GM12878 (cell line): Measurements from ENCODE around the gene RRAGA. TPM values are rescaled to one million over a fixed set of nuclear protein-coding genes. Genes with fewer than 3 reads are reported as not detected.

Experiments
- ASH2L ChIP-seq: fragments of 300-600, 200-600 bp; sonication (generic); IDR thresholded peaks from 2 replicates; pipeline ENCODE4 v1.6.1; 2017; ENCODE audit warnings: low read depth, mild to moderate bottlenecking, borderline replicate concordance
- BRCA1 ChIP-seq: IDR thresholded peaks from 2 replicates; pipeline ENCODE4 v1.6.1; 2011; ENCODE audit warnings: low read depth, low read length, improper control_type of control experiment
- HCFC1 ChIP-seq: fragments of 150-350 bp; IDR thresholded peaks from 2 replicates; pipeline ENCODE4 v1.6.1; 2014; ENCODE audit warnings: low read length
- KDM1A ChIP-seq: fragments of 200-600 bp; sonication (generic); IDR thresholded peaks from 2 replicates; pipeline ENCODE4 v1.6.1; 2016; ENCODE audit warnings: borderline replicate concordance
- MTA2 ChIP-seq: fragments of 450-650 bp; IDR thresholded peaks from 2 replicates; pipeline ENCODE4 v1.6.1; 2016; ENCODE audit warnings: low read depth, mild to moderate bottlenecking, moderate library complexity
- MYC ChIP-seq: IDR thresholded peaks from 2 replicates; pipeline ENCODE4 v1.6.1; 2011; ENCODE audit warnings: mild to moderate bottlenecking, low read length, moderate library complexity, inconsistent platforms; ENCODE audit not compliant: insufficient read depth, insufficient replicate concordance, insufficient read length, severe bottlenecking
- RAD21 ChIP-seq: IDR thresholded peaks from 2 replicates; pipeline ENCODE4 v1.6.1; 2011; ENCODE audit warnings: mild to moderate bottlenecking, low read depth, low read length, moderate library complexity; ENCODE audit not compliant: insufficient read depth
- RELA ChIP-seq: fragments of 450-650 bp; IDR thresholded peaks from 2 replicates; pipeline ENCODE4 v1.8.0; 2014; ENCODE audit warnings: borderline replicate concordance; ENCODE audit not compliant: partially characterized antibody
- SMC3 ChIP-seq: IDR thresholded peaks from 2 replicates; pipeline ENCODE4 v1.6.1; 2011; ENCODE audit warnings: low read length, improper control_type of control experiment, borderline replicate concordance
- STAT3 ChIP-seq: IDR thresholded peaks from 2 replicates; pipeline ENCODE4 v1.6.1; 2011; ENCODE audit warnings: low read depth, low read length, improper control_type of control experiment
- ZNF24 ChIP-seq: fragments of 450-650 bp; IDR thresholded peaks from 2 replicates; pipeline ENCODE4 v1.6.1; 2017; ENCODE audit warnings: antibody characterized with exemption, mild to moderate bottlenecking
- polyA plus RNA-seq, 11 experiments: library from polyadenylated mRNA; depleted of rRNA in 4 of 11; unstranded in 6 of 11; stranded (reverse) in 5 of 11; fragments of >200 nt; fragmentation: Nextera tagmentation in 4 of 11; fragmentation: Illumina TruSeq in 1 of 11; extraction: Ambion mirVana in 4 of 11; extraction: Trizol in 1 of 11; gene quantifications; 1 replicate in 1 of 11; 2 replicates in 10 of 11; pipeline versions ENCODE4 v1.2.1 to v1.2.3, GENCODE V29; 2011 to 2016; ENCODE audit warnings: inconsistent platforms in 2 of 11, missing spikeins in 2 of 11, low read depth in 1 of 11
- total RNA-seq, 4 experiments: library from RNA; depleted of rRNA in 3 of 4; stranded (reverse); fragments of >200 nt in 3 of 4; fragmentation: Illumina TruSeq in 1 of 4; extraction: Trizol in 1 of 4; gene quantifications; 2 replicates each; pipeline versions ENCODE4 v1.2.1 to v1.2.3, GENCODE V29; 2013 to 2021
- TF ChIP-seq, protein P1 (sequence below): fragments of 450-650 bp; conservative IDR thresholded peaks from 2 replicates; pipeline ENCODE4 v1.6.1; 2017; ENCODE audit warnings: mild to moderate bottlenecking, moderate library complexity
- TF ChIP-seq, protein P2 (sequence below): IDR thresholded peaks from 2 replicates; pipeline ENCODE4 v1.6.1; 2012; ENCODE audit warnings: low read depth, low read length, improper control_type of control experiment
- TF ChIP-seq, protein P3 (sequence below): fragments of 450-650 bp; IDR thresholded peaks from 2 replicates; pipeline ENCODE4 v1.6.1; 2016; ENCODE audit warnings: mild to moderate bottlenecking
- TF ChIP-seq, protein P4 (sequence below): IDR thresholded peaks from 2 replicates; pipeline ENCODE4 v1.6.1; 2011; ENCODE audit warnings: low read depth, mild to moderate bottlenecking, low read length, moderate library complexity, borderline replicate concordance; ENCODE audit errors: extremely low read depth
- TF ChIP-seq, protein P5 (sequence below): fragments of 450-650 bp; IDR thresholded peaks from 2 replicates; pipeline ENCODE4 v1.6.1; 2017; ENCODE audit warnings: antibody characterized with exemption, mild to moderate bottlenecking, moderate library complexity
- TF ChIP-seq, protein P6 (sequence below): fragments of 450-650 bp; IDR thresholded peaks from 2 replicates; pipeline ENCODE4 v1.6.1; 2017; ENCODE audit warnings: mild to moderate bottlenecking, moderate library complexity

RRAGA gene
- total and polyA plus RNA-seq, 10 of the 15 experiments (the other 5 are each of a cell fraction or from before 2014, with no cell fraction given): 10.1 to 74.6 (median 37.9) TPM

DNA sequence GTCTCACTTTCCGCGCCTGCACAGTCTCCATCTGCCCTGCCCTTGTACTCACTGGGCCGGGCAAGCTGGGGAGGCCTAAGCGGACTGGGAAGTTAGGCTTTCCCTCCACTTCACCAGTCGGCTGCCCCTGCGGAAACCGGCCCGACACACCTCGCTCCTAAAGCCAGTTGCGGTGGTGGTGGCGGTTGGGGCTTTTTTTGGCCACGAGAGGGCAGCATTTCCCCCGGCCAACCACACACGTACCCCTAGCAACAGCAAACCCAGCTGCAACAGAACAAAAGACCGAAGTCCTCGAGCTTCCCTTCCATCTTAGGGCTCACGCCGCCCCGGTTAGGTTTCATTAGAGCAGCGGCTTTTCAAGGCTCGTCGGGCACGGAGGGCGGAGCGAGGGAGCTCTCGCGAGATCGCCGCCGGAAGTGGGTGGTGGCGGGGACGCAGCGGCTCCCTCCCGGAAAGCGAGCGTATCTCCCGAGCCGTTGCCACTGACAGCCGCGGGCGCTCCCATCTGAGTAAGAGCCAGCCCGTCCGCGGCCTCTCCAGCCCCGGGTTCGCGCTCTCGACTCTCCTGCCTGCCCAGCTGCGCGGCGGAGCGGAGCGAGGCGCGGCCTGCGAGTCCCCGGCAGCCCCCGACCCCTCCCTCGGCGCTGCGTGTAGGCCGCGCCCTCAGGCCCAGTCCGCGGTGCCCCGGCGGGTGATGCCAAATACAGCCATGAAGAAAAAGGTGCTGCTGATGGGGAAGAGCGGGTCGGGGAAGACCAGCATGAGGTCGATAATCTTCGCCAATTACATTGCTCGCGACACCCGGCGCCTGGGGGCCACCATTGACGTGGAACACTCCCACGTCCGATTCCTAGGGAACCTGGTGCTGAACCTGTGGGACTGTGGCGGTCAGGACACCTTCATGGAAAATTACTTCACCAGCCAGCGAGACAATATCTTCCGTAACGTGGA, at the start of gene RRAGA (continued):
- TF ChIP-seq, protein P1, sequence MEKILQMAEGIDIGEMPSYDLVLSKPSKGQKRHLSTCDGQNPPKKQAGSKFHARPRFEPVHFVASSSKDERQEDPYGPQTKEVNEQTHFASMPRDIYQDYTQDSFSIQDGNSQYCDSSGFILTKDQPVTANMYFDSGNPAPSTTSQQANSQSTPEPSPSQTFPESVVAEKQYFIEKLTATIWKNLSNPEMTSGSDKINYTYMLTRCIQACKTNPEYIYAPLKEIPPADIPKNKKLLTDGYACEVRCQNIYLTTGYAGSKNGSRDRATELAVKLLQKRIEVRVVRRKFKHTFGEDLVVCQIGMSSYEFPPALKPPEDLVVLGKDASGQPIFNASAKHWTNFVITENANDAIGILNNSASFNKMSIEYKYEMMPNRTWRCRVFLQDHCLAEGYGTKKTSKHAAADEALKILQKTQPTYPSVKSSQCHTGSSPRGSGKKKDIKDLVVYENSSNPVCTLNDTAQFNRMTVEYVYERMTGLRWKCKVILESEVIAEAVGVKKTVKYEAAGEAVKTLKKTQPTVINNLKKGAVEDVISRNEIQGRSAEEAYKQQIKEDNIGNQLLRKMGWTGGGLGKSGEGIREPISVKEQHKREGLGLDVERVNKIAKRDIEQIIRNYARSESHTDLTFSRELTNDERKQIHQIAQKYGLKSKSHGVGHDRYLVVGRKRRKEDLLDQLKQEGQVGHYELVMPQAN: peak; percentile 94
- TF ChIP-seq, protein P2, sequence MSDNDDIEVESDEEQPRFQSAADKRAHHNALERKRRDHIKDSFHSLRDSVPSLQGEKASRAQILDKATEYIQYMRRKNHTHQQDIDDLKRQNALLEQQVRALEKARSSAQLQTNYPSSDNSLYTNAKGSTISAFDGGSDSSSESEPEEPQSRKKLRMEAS: peak; percentile 60; the same call in 1 of the 2 replicates
- TF ChIP-seq, protein P3, sequence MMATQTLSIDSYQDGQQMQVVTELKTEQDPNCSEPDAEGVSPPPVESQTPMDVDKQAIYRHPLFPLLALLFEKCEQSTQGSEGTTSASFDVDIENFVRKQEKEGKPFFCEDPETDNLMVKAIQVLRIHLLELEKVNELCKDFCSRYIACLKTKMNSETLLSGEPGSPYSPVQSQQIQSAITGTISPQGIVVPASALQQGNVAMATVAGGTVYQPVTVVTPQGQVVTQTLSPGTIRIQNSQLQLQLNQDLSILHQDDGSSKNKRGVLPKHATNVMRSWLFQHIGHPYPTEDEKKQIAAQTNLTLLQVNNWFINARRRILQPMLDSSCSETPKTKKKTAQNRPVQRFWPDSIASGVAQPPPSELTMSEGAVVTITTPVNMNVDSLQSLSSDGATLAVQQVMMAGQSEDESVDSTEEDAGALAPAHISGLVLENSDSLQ: peak; percentile 64
- TF ChIP-seq MYC: no peak
- peak; percentile 74 for TF ChIP-seq SMC3
- TF ChIP-seq, protein P4, sequence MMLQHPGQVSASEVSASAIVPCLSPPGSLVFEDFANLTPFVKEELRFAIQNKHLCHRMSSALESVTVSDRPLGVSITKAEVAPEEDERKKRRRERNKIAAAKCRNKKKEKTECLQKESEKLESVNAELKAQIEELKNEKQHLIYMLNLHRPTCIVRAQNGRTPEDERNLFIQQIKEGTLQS: no peak
- no peak for TF ChIP-seq ASH2L
- peak; percentile 88 for TF ChIP-seq BRCA1
- TF ChIP-seq, protein P5, sequence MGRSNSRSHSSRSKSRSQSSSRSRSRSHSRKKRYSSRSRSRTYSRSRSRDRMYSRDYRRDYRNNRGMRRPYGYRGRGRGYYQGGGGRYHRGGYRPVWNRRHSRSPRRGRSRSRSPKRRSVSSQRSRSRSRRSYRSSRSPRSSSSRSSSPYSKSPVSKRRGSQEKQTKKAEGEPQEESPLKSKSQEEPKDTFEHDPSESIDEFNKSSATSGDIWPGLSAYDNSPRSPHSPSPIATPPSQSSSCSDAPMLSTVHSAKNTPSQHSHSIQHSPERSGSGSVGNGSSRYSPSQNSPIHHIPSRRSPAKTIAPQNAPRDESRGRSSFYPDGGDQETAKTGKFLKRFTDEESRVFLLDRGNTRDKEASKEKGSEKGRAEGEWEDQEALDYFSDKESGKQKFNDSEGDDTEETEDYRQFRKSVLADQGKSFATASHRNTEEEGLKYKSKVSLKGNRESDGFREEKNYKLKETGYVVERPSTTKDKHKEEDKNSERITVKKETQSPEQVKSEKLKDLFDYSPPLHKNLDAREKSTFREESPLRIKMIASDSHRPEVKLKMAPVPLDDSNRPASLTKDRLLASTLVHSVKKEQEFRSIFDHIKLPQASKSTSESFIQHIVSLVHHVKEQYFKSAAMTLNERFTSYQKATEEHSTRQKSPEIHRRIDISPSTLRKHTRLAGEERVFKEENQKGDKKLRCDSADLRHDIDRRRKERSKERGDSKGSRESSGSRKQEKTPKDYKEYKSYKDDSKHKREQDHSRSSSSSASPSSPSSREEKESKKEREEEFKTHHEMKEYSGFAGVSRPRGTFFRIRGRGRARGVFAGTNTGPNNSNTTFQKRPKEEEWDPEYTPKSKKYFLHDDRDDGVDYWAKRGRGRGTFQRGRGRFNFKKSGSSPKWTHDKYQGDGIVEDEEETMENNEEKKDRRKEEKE: no peak
- TF ChIP-seq, protein P6, sequence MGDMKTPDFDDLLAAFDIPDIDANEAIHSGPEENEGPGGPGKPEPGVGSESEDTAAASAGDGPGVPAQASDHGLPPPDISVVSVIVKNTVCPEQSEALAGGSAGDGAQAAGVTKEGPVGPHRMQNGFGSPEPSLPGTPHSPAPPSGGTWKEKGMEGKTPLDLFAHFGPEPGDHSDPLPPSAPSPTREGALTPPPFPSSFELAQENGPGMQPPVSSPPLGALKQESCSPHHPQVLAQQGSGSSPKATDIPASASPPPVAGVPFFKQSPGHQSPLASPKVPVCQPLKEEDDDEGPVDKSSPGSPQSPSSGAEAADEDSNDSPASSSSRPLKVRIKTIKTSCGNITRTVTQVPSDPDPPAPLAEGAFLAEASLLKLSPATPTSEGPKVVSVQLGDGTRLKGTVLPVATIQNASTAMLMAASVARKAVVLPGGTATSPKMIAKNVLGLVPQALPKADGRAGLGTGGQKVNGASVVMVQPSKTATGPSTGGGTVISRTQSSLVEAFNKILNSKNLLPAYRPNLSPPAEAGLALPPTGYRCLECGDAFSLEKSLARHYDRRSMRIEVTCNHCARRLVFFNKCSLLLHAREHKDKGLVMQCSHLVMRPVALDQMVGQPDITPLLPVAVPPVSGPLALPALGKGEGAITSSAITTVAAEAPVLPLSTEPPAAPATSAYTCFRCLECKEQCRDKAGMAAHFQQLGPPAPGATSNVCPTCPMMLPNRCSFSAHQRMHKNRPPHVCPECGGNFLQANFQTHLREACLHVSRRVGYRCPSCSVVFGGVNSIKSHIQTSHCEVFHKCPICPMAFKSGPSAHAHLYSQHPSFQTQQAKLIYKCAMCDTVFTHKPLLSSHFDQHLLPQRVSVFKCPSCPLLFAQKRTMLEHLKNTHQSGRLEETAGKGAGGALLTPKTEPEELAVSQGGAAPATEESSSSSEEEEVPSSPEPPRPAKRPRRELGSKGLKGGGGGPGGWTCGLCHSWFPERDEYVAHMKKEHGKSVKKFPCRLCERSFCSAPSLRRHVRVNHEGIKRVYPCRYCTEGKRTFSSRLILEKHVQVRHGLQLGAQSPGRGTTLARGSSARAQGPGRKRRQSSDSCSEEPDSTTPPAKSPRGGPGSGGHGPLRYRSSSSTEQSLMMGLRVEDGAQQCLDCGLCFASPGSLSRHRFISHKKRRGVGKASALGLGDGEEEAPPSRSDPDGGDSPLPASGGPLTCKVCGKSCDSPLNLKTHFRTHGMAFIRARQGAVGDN: peak; percentile 71; the same call in 1 of the 2 replicates
- TF ChIP-seq ZNF24: 0 out of 2 replicates have a peak, but pooled peaks have one; percentile 4
- peak; percentile 72 for TF ChIP-seq RELA
- TF ChIP-seq RAD21: peak; percentile 36; the same call in 1 of the 2 replicates
- no peak for TF ChIP-seq STAT3
- TF ChIP-seq HCFC1: peak; percentile 40; the same call in 1 of the 2 replicates
- TF ChIP-seq MTA2: peak; percentile 22; the same call in 1 of the 2 replicates
- TF ChIP-seq KDM1A: no peak
